GM21723 (cell line): ENCODE measurements around the gene ATP5F1D.
A peak's percentile ranks its signal among the peaks of the same experiment; 100 is the strongest.
"Not testable (repeated sequence)": the region's sequence is repeated elsewhere in the genome, so short reads cannot be mapped to it uniquely, and the experiment has no call there.

Source experiments
- ATAC-seq: cut with Tn5 transposase; IDR thresholded peaks from one replicate; pipeline ENCODE4 v1.9.1; 2021; ENCODE audit warnings: mild to moderate bottlenecking, moderate library complexity; ENCODE audit not compliant: unreplicated experiment

The ATP5F1D gene

GRCh38 chr19:1241417-1242095 lies at the start of gene ATP5F1D:
Gene ATP5F1D, plus strand, starts transcription at chr19:1241751. Its CDS starts 100 bp downstream, at chr19:1241851.
- ATAC-seq, result peak; percentile 45

- ATAC-seq, result no peak
These were observed 42.0 kb upstream of the ATP5F1D start for GRCh38 chr19:1199531-1199930.

GRCh38 chr19:1200614-1201013 lies 40.9 kb upstream of the ATP5F1D start:
- not testable (repeated sequence) for ATAC-seq

GRCh38 chr19:1205114-1206099 lies 36.1 kb upstream of the ATP5F1D start, which contains the start of gene STK11:
Gene STK11, plus strand, starts transcription at chr19:1205778. Its CDS starts 1,136 bp downstream, at chr19:1206914.
- peak; percentile 76 for ATAC-seq

- no peak for ATAC-seq
These were observed 35.2 kb upstream of the ATP5F1D start for GRCh38 chr19:1206150-1206863.

GRCh38 chr19:1206864-1207450 lies 34.6 kb upstream of the ATP5F1D start:
- ATAC-seq, result no peak

- ATAC-seq, result not testable (repeated sequence)
These were observed 32.7 kb upstream of the ATP5F1D start for GRCh38 chr19:1208830-1209229.

- ATAC-seq, result no peak
These were observed 31.4 kb upstream of the ATP5F1D start for GRCh38 chr19:1210227-1210538.

- ATAC-seq, result no peak
These were observed 29.9 kb upstream of the ATP5F1D start for GRCh38 chr19:1211494-1212234.

GRCh38 chr19:1213391-1214286 lies 27.9 kb upstream of the ATP5F1D start:
- ATAC-seq, result no peak

- ATAC-seq, result no peak
These were observed 27.2 kb upstream of the ATP5F1D start for GRCh38 chr19:1214299-1214861.

- ATAC-seq, result no peak
These were observed 26.5 kb upstream of the ATP5F1D start for GRCh38 chr19:1214862-1215731.

- no peak for ATAC-seq
These were observed 24.8 kb upstream of the ATP5F1D start for GRCh38 chr19:1216756-1217155.

- no peak for ATAC-seq
These were observed 24.2 kb upstream of the ATP5F1D start for GRCh38 chr19:1217366-1217765.

- no peak for ATAC-seq
These were observed 22.6 kb upstream of the ATP5F1D start for GRCh38 chr19:1218751-1219567.

GRCh38 chr19:1219786-1220476 lies 21.6 kb upstream of the ATP5F1D start:
- no peak for ATAC-seq
